ENCODE measurements around the gene NOMO2.
"Not testable (repeated sequence)": the region's sequence is repeated elsewhere in the genome, so short reads cannot be mapped to it uniquely, and the experiment has no call there.

Gene NOMO2, protein sequence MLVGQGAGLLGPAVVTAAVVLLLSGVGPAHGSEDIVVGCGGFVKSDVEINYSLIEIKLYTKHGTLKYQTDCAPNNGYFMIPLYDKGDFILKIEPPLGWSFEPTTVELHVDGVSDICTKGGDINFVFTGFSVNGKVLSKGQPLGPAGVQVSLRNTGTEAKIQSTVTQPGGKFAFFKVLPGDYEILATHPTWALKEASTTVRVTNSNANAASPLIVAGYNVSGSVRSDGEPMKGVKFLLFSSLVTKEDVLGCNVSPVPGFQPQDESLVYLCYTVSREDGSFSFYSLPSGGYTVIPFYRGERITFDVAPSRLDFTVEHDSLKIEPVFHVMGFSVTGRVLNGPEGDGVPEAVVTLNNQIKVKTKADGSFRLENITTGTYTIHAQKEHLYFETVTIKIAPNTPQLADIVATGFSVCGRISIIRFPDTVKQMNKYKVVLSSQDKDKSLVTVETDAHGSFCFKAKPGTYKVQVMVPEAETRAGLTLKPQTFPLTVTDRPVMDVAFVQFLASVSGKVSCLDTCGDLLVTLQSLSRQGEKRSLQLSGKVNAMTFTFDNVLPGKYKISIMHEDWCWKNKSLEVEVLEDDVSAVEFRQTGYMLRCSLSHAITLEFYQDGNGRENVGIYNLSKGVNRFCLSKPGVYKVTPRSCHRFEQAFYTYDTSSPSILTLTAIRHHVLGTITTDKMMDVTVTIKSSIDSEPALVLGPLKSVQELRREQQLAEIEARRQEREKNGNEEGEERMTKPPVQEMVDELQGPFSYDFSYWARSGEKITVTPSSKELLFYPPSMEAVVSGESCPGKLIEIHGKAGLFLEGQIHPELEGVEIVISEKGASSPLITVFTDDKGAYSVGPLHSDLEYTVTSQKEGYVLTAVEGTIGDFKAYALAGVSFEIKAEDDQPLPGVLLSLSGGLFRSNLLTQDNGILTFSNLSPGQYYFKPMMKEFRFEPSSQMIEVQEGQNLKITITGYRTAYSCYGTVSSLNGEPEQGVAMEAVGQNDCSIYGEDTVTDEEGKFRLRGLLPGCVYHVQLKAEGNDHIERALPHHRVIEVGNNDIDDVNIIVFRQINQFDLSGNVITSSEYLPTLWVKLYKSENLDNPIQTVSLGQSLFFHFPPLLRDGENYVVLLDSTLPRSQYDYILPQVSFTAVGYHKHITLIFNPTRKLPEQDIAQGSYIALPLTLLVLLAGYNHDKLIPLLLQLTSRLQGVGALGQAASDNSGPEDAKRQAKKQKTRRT

DNA sequence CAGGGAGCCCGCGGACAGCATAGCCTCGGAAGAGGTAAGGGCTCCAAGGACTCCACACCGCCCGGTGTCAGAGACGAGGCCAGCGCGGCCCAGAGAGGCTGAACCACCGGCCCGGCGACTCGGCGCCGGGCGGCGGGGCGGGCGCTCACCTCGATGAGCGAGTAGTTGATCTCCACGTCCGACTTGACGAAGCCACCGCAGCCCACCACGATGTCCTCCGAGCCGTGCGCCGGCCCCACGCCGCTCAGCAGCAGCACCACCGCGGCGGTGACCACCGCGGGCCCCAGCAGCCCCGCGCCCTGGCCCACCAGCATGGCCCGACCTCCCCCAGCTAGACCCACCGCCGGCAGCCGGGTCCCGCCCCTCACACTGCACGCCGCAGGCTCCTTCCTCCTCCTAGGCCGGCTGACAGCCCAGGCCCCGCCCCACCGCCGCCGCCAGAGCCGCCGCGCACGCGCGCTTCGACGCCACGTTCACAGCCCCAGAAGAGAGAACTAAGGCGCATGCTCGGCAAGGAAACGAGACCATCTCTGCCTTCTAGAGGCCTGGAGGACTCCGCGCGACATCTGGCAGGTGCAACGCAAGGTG is at the start of gene NOMO2:
NOMO2 (minus strand) TSS at position 371 of the 588 bp plus-strand sequence; CDS start at position 314, 57 bp downstream.
- peak; percentile 98 for DNase-seq

DNA sequence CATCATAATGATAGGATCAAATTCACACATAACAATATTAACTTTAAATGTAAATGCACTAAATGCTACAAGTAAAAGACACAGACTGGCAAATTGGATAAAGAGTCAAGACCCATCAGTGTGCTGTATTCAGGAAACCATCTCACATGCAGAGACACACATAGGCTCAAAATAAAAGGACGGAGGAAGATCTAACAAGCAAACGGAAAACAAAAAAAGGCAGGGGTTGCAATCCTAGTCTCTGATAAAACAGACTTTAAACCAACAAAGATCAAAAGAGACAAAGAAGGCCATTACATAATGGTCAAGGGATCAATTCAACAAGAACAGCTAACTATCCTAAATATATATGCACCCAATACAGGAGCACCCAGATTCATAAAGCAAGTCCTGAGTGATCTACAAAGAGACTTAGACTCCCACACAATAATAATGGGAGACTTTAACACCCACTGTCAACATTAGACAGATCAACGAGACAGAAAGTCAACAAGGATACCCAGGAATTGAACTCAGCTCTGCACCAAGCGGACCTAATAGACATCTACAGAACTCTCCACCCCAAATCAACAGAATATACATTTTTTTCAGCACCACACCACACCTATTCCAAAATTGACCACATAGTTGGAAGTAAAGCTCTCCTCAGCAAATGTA is 48.4 kb upstream of the NOMO2 start:
- DNase-seq = not testable (repeated sequence)

DNA sequence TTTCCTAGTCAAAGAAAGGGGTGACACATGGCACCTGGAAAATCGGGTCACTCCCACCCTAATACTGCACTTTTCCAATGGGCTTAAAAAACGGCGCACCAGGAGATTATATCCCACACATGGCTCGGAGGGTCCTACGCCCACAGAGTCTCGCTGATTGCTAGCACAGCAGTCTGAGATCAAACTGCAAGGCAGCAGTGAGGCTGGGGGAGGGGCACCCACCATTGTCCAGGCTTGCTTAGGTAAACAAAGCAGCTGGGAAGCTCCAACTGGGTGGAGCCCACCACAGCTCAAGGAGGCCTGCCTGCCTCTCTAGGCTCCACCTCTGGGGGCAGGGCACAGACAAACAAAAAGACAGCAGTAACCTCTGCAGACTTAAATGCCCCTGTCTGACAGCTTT is 46.4 kb upstream of the NOMO2 start:
- not testable (repeated sequence) for DNase-seq

DNA sequence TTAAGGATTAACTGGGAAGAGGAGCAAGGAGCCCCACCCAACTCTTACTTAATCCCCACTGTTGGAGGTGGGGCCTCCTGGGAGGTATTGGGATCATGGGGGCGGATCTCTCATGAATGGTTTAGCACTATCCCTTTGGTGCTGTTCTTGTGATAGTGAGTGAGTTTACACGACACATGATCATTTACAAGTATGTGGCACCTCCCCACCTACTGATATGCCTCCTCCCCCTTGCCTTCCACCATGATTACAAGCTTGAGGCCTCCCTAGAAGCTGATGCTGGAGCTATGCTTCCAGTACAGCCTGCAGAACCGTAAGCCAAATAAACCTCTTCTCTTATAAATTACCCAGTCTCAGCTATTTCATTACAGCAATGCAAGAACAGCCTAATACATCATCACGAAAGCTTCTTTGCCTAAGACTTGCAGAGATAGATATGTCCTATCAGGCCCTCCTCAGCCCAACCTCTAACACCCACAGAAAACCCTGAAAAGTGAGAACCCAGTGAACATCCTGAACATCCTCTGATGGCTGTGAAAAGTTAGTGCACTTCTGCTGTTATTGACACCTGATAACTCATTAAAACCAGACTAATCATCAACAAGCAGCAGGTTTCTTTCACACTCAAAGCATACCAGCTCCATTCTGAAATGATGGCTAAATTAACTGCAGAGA is 41.8 kb upstream of the NOMO2 start:
- not testable (repeated sequence) for DNase-seq

DNA sequence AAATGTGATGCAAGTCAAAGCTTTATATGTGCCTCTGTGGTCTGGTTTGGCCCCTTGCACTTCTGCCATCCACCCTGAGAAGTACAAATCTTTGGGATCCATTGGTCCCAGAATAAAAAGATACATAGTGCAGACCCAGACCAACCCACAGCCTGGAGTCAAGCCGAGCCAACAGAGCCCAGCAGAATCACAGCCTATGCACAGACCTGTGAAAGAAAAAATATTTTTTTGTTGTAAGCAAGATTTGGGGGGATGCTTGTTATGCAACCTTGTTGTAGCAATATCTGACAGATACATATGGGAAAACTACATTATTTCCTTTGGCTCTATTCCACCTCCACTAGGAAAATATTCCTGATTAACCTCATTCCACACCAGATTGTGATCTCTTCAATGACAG is 36.7 kb upstream of the NOMO2 start:
- DNase-seq = not testable (repeated sequence)

DNA sequence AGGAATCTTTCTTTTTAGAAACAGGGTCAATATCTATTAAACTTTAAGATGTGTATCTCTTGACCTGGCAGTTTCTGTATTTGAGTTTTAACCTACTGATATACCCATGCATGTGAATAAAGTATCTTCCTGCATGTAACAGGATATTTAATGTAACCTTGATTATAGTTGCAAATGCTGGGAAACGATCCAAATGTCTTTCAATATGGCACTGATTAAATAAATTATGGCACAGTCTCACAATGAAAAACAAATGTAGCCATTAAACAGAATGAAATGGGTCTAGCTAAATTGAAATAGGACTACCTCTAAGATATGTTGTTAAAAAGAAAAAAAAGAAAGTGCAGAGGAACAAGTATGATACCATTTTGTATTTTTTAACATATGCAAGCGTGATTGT is 35.8 kb upstream of the NOMO2 start:
- DNase-seq = not testable (repeated sequence)

DNA sequence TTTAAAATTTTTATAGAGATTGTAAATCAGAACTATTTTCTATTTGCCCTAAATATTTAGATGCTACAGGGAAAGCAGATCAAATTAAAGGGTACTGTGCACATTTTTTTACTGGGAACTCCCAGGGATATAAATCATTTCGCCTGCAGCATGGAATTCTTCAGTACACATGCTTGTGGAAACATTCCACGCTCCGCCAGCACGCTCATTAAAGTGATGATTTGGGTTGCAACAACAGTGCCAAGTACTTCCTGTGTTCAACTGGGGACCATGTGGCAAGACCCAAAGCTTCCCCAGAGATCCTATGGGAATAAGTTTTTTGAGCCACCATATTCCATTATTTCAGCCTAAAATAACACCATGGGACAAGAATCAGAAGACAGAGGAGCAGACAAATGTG is 35.4 kb upstream of the NOMO2 start:
- not testable (repeated sequence) for DNase-seq

DNA sequence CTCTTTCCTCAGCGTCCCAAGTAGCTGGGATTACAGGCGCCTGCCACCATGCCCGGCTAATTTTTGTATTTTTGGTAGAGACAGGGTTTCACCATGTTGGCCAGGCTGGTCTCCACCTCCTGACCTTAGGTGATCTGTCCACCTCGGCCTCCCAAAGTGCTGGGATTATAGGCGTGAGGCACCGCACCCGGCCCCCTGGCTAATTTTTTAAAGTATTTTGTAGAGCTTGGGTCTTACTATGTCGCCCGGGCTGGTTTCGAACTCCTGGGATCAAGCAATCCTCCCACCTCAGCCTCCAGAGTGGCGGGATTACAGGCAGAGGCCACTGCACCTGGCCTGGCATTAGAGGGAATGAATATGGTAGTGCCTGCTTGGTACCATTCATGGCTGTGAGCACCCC is 33.9 kb upstream of the NOMO2 start:
- not testable (repeated sequence) for DNase-seq

DNA sequence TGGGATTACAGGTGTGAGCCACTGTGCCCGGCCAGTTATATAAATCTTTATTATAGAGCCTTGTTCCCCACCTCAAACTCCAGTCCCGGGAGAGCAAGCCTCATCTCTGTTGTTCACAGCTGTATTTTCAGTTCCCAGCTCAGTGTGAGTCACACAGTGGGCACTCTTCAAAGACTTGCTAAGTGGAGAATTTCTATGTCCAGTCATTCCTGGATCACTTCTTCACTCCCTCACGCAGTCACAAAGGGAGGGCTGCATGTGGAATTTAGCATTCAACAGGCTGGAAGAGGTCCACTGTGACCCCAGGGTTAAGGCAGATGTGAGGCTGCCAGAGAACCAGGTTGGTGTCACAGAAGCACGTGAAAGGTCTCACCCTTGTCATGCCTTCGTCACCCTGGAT is 33.0 kb upstream of the NOMO2 start:
- DNase-seq = peak; percentile 18

DNA sequence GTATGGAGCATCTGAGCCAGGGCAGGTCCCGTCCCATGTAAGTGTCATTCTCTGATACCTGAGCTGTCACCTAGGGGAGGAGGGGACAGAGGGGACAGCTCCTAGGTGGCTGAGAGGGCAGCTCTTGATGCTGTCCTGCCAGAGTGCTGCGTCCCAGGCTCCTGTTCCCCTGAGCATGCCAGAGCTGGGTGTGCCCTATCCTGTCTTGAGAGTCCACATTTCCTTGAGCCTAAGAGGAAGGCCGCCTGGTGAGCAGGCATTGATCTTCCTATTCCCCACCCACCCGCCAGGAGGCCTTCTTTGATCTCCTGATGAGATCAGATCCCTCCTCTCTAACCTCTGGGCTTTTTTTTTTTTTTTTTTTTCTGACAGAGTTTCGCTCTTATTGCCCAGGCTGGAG is 32.0 kb upstream of the NOMO2 start:
- DNase-seq = not testable (repeated sequence)

DNA sequence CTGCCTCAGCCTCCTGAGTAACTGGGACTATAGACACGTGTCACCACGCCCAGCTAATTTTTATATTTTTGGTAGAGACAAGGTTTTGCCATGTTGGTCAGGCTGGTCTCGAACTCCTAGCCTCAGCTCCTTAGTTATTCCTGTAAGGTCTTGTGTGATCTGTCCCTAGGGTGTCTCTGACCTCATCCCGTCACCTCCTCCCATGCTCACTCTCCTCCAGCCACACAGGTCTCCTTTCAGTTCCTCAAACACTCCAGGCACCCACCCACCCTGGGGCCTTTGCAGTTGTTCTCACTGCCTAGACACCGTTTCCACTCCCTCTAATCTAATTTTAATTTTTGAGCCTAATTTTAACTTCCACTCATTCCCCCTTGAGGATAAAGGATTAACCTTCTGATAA is 31.1 kb upstream of the NOMO2 start:
- not testable (repeated sequence) for DNase-seq

DNA sequence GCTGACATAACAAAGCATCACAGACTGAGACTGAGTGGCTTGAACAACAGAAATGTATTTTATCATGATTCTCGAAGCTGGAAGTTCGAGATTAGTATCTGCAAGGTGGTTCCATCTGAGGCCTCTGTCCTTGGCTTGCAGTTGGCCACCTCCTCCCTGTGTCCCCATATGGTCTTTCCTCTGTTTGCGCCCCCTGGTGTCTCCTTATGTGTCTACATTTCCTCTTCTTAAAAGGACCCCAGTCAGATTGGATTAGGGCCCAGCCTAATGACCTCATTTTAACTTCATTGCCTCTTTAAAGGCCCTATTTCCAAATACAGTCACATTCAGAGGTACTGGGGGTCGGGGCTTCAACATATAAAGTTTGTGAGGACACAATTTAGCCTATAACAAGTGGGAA is 30.0 kb upstream of the NOMO2 start:
- DNase-seq = peak; percentile 47

DNA sequence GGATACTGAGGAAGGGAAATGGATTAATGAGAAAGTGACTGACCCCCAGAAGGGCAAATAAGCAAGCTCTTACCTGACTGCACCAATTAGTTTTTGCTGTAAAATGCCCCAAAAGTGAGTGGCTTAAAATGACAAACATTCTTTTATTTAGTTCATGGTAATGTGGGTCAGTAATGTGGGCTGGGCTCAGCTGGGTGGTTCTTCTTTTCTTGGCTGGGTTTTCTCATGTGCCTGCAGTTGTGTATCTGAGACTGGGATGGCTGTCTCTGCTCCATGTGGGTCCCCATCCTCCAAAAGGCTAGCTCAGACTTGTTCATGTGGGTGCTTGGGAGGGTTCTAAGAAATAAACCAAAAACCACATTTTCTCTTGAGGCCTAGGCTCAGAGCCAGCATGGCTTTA is 29.5 kb upstream of the NOMO2 start:
- not testable (repeated sequence) for DNase-seq

DNA sequence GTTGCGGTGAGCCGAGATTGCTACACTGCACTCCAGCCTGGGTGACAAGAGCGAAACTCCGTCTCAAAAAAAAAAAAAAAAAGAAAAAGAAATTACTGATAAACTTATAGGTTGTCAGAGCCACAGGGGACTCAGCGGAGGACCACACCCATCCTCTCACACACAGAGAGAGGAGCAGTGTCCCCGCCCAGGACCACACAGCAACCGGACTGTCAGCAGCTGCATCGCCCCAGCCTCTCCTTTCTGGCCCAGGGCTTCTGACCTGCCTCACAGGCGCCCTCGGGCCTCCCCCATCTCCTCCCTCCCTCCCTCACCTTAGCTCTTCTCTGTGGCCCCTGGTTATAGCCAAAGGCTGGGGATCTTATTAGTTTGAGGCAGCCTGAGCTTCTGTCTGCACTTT is 27.9 kb upstream of the NOMO2 start:
- DNase-seq = not testable (repeated sequence)

DNA sequence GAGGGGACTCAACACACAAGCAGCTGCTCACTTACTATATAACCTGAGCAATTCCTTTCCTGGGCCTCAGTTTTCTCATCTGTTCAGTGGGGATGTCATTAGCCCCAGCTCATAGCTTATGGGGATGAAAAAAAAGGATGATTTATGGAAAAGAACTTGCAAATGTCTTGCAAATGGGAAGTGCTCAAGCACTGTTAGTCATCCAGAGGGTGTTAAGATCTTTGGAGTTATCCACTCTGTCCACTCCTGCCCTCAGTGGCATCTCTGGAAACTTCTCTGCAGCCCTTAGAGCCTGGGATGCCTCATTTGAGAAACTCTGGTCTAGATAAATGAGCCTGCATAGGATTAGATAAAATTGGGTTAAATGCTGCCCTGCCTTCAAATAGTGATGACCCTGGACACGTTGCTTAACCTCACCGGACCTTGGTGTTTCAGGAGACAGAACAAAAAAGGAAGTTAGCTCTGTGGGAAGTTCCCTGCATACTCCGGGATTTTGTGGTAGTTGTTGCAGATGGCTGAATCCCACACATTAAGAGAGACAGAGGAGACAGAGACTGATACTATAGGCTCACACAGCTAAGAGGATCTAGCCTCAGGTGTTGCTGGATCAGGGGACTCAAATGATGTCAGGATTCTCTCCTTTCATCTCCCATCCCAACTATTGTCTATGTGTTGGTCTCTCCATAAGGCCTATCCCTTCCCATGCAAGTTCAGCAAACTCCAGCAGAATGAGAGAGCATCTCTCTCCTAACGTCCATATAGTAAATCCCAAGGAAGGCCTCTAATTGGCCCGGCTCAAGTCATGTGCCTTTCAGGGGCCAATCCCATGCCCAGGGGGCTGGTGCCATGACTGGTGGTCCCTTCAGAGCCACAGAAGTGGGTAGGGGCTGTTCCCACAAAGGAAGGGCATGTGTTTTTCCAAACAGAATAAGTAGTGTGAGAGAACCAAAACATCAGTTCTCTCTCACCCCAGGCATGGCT is 25.0 kb upstream of the NOMO2 start:
- not testable (repeated sequence) for DNase-seq

DNA sequence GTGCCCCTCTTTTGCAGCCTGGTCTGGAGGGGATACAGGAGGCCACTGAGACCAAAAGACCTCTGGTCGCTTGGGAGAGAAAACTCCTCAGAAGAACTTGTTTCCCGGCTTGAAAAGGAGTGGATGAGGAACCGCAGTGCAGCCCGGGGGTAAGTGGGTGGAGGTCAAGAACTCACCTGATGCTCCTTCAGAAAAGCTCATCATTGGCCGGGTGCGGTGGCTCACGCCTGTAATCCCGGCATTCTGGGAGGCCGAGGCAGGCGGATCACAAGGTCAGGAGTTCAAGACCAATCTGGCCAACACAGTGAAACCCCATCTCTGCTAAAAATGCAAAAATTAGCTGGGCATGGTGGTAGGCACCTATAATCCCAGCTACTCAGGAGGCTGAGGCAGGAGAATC is 23.9 kb upstream of the NOMO2 start:
- not testable (repeated sequence) for DNase-seq

DNA sequence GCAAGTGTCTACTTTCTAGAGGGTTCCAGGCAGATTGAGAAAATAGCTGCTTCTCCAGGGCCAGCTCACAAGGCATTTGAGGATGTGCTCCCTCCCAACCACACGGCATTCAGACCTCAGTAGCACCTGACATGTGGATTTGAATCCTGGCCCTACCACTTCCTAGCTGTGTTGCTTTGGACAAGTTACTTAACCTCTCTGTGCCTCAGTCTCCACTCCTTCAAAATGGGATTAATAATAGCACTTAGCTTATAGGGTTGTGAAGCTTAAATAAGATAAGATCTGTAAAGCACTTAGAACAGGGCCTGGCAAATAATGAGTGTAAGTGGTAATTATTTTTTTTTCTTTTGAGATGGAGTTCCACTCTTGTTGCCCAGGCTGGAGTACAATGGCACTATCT is 21.0 kb upstream of the NOMO2 start:
- no peak for DNase-seq

DNA sequence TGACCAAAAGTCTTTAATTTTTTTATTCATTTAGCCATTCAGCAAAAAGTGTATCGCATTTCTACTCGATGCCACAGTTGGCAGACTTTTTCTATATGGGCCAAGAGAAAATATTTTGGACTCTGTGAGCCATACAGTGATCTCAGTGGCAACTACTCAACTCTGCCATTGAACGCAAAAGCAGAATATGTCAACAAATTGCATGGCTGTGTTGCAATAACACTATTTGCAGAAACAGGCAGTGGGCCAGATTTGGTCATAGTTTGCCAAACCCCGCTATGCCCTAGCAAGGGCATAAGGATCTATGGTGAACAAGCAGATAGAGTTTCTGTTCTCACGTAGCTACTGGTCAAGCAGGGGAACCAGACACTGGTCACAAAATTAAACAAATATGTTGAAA is 18.5 kb upstream of the NOMO2 start:
- not testable (repeated sequence) for DNase-seq

DNA sequence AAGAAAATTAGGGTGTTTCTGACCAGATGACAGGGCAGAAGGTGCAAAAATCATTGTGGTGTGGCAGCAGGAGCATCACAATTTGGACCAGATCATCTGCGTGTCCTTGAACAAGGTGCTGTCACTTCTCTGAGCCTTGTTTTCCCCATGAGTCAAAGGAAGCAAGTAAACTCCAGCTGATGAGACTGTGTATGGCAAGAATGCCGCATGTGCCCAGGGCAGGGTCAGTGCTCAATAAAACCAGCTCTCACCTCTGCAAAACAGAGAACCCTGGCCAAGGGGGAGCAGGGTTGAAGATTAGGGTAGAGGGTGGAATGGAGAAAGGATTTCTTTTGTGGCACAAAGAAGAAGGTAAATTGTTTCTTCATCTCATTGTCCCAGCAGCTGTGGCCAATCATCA is 17.4 kb upstream of the NOMO2 start:
- not testable (repeated sequence) for DNase-seq

DNA sequence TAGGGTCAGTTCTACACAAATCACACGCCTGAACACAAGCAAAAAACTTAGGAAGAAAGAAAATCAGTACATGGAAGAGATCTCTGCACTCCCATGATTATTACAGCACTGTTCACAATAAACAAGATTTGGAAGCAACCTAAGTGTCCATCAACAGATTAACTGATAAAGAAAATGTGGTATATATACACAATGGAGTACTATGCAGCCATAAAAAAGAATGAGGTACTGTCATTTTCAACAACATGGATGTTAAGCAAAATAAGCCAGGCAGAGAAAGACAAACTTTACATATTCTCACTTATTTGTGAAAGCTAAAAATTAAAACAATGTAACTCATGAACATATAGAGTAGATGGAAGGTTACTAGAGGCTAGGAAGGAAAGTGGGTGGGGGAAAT is 16.0 kb upstream of the NOMO2 start:
- DNase-seq = not testable (repeated sequence)
